Ureter (tissue), 1 donor: ENCODE measurements around the gene EPHB3. TPM values are rescaled to one million over a fixed set of nuclear protein-coding genes. Genes with fewer than 3 reads are reported as not detected.
"Not testable (repeated sequence)": the region's sequence is repeated elsewhere in the genome, so short reads cannot be mapped to it uniquely, and the experiment has no call there.

Source experiments
- DNase-seq: peaks from one replicate; pipeline ENCODE4 v3.0.0-alpha.2; 2020; ENCODE audit warnings: low spot score
- total RNA-seq: library from RNA; stranded (reverse); gene quantifications from one replicate; pipeline ENCODE4 v1.2.4, GENCODE V29; 2023
- donor health status: DM: yes; HTN: yes; CAD: no.

Gene EPHB3
- total RNA-seq, 1 donor from 2014 or later: 4.9 TPM

DNA sequence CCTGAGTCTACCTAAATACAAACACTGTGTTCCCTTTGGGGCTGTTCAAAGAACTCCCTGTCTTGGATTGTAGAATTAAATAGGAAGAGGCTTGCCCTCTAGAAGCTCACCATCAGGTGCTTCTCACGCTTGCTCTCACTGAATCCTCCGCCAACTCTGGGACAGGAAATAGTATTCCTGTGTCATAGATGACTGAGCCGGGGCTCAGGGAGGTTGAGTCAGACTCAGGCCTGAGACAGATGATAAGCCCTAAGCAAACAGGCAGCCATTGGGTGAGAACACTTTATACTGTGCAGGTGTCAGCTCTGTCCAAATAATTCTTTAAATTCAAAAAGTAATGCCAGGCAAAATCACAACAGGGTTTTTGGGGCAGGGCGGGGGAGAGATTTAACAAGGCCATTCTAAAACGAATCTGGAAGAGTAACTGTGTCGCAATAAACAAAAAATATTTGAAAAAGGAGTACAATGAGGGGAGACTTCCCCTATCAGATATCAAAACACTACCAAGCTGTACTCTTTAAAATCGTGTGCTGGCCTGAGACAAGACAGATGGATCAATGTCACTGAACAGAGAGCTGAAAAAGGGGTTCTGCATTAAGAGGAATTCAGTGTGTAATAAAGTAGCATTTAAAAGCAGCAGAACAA is 59.0 kb downstream of the EPHB3 start:
- DNase-seq: no peak

DNA sequence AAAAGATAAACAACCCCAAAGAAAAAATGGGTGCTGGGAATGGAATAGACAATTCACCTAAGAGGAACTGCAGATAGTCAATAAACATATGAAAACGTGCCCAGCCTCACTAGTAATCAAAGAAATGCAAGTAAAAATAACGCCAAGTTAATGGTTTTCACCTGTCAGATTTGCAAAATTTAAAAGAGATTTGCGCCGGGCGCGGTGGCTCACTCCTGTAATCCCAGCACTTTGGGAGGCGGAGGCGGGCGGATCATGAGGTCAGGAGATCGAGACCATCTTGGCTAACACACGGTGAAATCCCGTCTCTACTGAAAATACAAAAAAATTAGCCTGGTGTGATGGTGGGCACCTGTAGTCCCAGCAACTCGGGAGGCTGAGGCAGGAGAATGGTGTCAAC is 60.6 kb downstream of the EPHB3 start:
- not testable (repeated sequence) for DNase-seq

DNA sequence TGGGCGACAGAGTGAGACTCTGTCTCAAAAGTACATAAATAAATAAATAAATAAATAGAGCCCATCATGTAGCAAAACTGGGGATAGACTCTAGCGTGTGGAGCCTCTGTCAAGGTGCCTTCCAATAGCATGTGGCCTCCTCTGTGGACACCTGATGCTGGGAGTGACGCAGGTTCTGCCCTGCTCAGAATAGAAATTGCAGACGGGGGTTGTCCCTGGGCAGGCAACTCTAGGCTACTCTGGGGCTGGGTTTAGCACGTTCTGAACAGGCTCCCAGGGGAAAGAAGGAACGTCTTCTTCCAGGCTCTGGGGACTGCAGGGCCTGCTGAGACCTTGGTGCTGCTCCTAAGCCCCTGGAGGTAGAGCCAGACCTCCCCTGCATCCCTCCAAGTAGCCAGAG is 65.3 kb downstream of the EPHB3 start:
- DNase-seq: no peak

DNA sequence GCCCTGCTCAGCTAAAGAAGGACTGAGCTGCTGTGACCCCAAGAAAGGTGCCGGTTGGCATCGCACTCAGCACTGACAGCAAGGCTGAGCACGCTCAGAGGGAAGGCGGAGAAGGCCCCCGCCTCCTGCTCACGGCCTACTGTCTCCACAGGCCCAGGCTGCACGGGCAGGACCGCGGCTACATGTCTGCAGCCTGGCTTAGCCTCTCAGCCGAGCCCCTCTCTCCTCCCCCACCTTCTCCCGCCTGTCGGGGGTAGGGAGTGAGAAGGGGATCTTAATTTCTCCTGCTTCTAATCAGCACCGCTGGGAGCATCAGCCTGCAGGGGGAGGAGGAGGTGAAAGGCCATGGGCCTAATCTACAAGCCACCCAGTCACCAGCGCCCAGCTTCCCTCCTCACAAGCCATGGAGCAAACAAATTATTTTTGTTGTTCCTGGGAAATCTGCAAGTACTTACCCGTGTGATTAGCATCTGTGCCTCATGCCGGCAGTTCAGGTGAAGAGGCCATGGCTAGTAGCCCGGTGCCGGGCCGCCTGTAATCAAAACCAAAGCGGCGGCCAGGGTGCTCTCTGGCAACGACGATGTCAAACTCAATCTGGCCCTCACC is 68.1 kb downstream of the EPHB3 start:
- no peak for DNase-seq

DNA sequence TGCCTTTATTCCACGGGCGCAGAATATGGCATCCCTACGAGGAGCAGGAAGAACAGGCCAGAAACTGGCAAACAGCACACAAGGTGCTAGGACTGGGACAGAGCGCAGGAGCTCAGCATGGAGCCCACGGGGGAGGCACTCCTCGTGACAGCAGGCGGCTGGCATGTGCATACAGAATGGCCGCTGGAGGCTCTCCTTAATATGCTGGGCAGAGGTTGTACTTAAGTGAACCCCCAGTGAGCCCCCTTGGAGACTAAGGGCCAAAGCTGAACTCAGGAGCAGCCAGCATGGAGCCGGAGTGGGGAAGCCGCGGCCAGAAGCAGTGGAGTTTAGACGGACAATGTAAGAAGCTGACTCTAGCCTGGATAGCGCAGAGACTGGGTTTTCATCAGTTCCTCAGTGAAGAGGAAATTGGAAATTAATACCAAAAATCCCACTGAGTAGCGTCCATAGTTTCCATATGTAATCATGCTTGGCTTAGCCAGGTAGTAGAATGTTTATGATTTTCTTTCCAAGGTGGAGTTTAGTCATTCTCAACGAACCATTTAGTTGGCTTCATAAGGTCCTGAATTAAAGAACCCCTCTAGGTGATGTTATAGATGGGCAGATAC is 69.4 kb downstream of the EPHB3 start:
- no peak for DNase-seq

DNA sequence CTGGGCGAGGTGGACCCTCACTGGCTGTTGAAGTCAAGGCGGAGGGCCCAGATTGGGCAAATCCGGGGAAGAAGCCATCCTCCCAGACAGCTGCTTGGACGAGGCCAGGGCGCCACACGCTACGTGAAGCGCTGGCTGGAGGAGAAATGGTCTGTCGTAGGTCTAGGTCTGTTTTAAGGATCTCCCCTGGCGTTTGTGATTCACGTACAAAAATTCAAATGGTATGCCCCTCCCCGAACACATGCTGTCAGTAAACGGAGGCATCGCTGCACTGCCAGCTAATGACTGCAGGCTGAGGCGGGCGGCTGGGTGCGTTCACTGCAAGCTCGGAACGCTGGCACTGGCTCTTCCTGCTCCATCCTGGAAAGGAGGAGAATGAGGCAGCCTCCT is 69.9 kb downstream of the EPHB3 start:
- DNase-seq: no peak

Other genes with a start within 250 kb of the EPHB3 start
- 351 TPM for gene EIF4G1, start 247.2 kb upstream of the EPHB3 start, total RNA-seq
- gene FAM131A, start 224.2 kb upstream of the EPHB3 start, total RNA-seq: 13.5 TPM
- gene CLCN2, start 200.2 kb upstream of the EPHB3 start, total RNA-seq: 11.7 TPM
- gene POLR2H, start 200.1 kb upstream of the EPHB3 start, total RNA-seq: 79.6 TPM
- 0.89 TPM for gene THPO, start 183.6 kb upstream of the EPHB3 start, total RNA-seq
- 16.8 TPM for gene CHRD, start 181.7 kb upstream of the EPHB3 start, total RNA-seq
- gene MAGEF1, start 150.3 kb downstream of the EPHB3 start, total RNA-seq: 30.4 TPM